ENCODE data around the gene ITSN1.

DNA sequence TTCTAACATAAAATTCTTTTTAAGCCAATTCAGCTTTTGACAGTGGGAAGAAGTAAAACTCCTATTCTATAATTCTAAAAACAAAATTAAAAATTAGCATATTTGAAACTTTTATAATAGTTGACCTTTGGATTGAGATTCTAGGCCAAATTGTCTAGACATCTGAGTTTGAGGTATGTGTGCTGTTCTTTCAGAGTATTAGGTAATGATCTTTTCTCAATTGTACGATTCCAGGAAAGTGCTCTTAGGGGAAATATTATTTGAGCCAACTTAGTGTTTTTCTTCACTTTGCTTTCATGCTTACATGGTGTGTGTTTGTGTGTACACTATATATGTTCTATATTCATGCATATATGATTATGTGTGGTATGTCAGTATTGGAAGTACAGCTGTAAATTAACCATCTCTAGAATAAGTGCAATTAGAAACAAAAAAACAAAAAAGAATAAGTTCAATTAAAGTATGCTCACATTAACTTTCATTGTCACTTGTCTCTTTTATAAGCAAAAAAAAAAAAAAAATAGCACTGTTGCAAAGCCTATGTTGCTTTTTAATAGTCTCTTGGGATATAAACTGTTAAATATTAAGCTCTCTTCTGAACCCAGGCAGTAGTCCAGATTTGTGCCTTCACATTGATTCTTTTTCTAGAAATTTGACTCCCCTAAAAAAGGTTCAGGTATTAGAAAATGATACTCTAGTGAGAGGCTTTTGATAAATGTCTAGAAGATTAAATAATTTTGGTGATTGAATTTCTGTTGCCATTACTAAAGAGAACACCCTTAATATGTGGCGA, 141.1 kb downstream of the ITSN1 start:
- TF ChIP-seq, protein P1, sequence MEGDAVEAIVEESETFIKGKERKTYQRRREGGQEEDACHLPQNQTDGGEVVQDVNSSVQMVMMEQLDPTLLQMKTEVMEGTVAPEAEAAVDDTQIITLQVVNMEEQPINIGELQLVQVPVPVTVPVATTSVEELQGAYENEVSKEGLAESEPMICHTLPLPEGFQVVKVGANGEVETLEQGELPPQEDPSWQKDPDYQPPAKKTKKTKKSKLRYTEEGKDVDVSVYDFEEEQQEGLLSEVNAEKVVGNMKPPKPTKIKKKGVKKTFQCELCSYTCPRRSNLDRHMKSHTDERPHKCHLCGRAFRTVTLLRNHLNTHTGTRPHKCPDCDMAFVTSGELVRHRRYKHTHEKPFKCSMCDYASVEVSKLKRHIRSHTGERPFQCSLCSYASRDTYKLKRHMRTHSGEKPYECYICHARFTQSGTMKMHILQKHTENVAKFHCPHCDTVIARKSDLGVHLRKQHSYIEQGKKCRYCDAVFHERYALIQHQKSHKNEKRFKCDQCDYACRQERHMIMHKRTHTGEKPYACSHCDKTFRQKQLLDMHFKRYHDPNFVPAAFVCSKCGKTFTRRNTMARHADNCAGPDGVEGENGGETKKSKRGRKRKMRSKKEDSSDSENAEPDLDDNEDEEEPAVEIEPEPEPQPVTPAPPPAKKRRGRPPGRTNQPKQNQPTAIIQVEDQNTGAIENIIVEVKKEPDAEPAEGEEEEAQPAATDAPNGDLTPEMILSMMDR (IDR thresholded peaks at IDR 0.05), result no peak
- no peak for TF ChIP-seq POLR2AphosphoS5 (IDR thresholded peaks at IDR 0.05)
- no peak for TF ChIP-seq POLR2A (IDR thresholded peaks at IDR 0.05)
